GM12874 (cell line): ENCODE measurements around the gene EIF2D.

Experiments used
- CTCF ChIP-seq: IDR thresholded peaks from 2 replicates; pipeline ENCODE4 v1.5.1; 2011; ENCODE audit warnings: low read depth, mild to moderate bottlenecking, control low read depth, low read length, moderate library complexity; ENCODE audit not compliant: insufficient read depth

EIF2D gene

DNA sequence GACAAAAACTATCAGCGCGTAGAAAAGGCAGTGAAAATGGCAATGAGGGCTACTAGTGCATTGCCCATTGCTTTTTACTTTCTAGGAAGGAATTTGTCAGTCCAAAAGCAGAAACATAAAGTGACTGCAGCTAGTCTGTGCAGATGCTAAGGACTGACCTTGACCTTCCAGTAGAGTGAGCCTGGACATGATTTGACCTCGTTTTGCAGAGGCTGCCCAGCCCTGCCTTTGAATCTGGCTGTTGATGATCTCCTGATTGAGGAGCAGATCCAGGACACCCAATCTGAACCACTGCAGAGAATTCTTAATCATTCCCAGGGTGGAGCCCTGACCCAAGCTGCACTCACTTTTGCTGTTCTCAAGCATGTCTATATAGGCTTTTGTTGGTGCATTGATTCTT lies 44.7 kb upstream of the EIF2D start:
- no peak for TF ChIP-seq CTCF

- TF ChIP-seq CTCF = no peak
Observed at GRCh38 chr1:206655471-206655882, 43.2 kb upstream of the EIF2D start.

- TF ChIP-seq CTCF = no peak
Observed at GRCh38 chr1:206654828-206655227, 42.6 kb upstream of the EIF2D start.

DNA sequence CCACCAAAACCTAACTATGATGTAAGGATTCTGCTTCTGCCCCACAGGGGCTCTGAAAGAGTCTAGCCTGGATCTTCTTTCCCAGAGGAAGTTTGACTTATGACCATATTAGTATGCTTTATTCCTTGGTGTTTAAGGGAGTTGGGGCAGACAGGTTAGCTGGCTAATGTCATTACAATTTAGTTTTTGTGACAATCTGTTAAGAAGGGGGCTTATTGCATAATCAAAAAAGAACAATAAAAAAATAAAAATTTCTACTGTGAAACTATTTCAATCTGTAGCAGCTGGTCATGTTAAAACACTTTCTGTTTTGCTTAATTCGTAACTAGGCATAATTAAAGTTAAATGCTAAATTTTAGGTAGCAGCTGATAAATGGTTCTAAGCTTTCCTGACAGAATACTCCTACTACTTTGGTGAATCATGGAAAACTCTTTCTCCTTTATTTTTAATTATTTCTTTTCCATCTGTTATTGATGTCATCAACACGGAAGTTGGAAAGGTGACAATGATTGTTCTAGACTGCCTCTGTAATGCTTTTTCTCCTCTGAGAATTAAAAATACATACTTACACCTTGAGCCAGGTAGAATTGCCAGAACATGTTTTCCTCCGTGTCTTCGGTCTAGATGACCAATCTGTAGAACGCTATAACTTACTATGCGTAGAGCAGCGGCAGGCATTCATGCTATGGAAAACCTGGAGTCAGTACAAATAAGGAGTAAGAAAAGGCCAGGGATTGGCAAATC lies 41.6 kb upstream of the EIF2D start:
- TF ChIP-seq CTCF = no peak

DNA sequence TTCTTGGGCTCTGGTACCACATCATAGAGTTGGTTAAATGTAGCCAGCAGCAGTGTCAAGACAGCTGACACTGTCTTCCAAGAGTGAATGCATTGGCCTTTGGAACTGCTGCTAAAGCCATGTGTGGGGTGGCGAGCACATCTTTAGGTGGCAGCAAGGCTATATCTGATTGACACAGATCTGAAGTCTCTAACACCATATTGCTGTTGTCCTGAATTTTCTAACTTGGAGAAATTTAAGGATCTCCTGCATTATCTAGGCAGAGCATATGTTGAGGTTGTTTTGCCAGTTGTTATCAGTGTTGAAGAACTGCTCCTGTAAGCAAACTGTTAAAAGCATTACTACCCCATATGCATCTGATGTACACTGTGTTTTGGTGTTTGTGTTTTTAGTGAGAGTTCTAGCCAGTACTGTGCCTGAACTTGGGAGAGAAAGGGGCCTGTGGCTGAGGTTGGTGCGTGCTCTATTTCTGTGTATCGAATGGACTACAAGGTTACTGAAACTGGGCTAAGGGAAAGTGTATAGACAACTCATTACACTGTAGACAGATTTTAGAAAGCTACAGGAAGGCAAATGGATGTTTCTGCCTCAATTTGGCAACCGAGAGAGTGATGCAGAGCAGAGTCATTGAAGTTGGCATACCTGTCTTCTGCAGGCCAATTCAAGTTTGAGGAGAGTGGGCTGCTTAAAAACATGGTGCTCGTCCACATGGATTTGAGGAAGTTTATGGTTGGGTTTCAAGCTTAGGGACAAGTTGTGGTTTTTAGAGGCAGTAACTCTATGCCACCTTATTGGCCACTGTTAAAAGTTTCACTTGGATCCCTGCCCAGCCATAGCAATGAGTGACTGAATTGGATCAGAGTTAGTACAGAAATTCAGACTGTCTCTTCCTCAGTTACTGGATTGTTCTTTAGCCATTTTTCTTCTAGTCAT lies 40.0 kb upstream of the EIF2D start:
- TF ChIP-seq CTCF = no peak

- TF ChIP-seq CTCF = no peak
Observed at GRCh38 chr1:206651014-206651413, 38.7 kb upstream of the EIF2D start.

DNA sequence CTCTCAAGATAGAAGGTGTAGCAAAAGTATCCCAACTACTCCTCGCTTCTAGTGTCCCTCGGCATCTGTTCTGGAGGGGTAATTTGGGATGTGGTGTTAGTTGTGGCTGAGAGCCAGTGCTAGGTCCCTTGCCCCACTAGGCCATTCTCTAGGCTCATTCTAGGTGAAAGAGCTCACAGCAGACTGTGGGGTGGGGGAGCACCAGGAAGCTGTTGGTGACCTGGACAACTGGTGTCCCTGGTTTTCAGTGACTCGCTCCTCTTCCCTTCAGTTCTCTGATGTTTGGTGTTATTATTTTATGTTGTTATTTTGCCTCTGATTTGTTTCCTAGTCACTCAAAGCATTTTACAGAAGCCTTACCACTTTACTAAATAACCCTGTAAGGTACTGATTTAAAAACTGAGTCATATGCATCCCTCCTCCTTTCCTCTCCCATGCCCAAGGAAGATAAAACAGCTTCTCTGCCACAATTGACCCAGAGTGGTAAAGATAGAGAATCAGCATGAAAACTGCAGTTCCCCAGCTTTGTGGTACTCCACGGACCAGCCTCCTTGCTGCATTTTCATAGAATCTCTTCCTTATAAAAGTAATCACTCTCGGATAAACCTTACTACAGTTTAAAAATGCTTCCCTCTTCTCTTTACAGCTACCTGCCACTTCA lies 37.1 kb upstream of the EIF2D start:
- no peak for TF ChIP-seq CTCF
